NB4 (cell line): ENCODE results near the gene CCDC71L.

Experiments
- CTCF ChIP-seq: IDR thresholded peaks from one replicate; pipeline ENCODE4 v1.5.1; 2012; ENCODE audit warnings: low read depth, low read length
- POLR2A ChIP-seq: IDR thresholded peaks from 2 replicates; pipeline ENCODE4 v1.6.1; 2011; ENCODE audit warnings: mild to moderate bottlenecking; ENCODE audit not compliant: insufficient read length; ENCODE audit errors: extremely low read depth

GRCh38 chr7:106626376-106627164, 34.4 kb downstream of the CCDC71L start:
- TF ChIP-seq CTCF (no peak), POLR2A (no peak)
